A549 (cell line): Measurements from ENCODE around the gene HOXC6.

ENCODE experiments used
- CHD4 ChIP-seq: fragments of 200-600 bp; sonication (generic); IDR thresholded peaks from 2 replicates; pipeline ENCODE4 v1.6.1; 2016; ENCODE audit warnings: antibody characterized with exemption, mild to moderate bottlenecking, borderline replicate concordance
- CTCF ChIP-seq: fragments of >200 bp; sonication (Bioruptor Twin); formaldehyde crosslinking; IDR thresholded peaks from 3 replicates; pipeline ENCODE4 v1.5.1; 2016
- EP300 ChIP-seq, 2 experiments: fragments of >200 bp; sonication (Bioruptor Twin); formaldehyde crosslinking; IDR thresholded peaks; 2 replicates in 1 of 2; 3 replicates in 1 of 2; pipeline ENCODE4 v1.6.1; 2016 to 2017
- ESRRA ChIP-seq: fragments of 150-350 bp; IDR thresholded peaks from 2 replicates; pipeline ENCODE4 v1.6.1; 2014; ENCODE audit warnings: mild to moderate bottlenecking, low read length, borderline replicate concordance
- FOSL2 ChIP-seq, 2 experiments: fragments of 450-650 bp in 1 of 2; fragments of >200 bp in 1 of 2; sonication (Bioruptor Twin) in 1 of 2; formaldehyde crosslinking; IDR thresholded peaks; 2 replicates each; pipeline versions ENCODE4 v1.5.0 to v1.6.1; 2016 to 2020; ENCODE audit warnings: mild to moderate bottlenecking in 1 of 2, moderate library complexity in 1 of 2
- HDAC2 ChIP-seq: fragments of 200-600 bp; sonication (generic); IDR thresholded peaks from 2 replicates; pipeline ENCODE4 v1.6.1; 2016
- MYC ChIP-seq: IDR thresholded peaks from 2 replicates; pipeline ENCODE4 v1.6.1; 2012; ENCODE audit warnings: mild to moderate bottlenecking, inconsistent platforms, low read length, improper control_type of control experiment, borderline replicate concordance
- NFE2L2 ChIP-seq: fragments of 150-350 bp; conservative IDR thresholded peaks from 2 replicates; pipeline ENCODE4 v1.6.1; 2014; ENCODE audit warnings: low read length
- POLR2A ChIP-seq: IDR thresholded peaks from 2 replicates; pipeline ENCODE4 v1.6.1; 2012; ENCODE audit warnings: mild to moderate bottlenecking, low read length
- SREBF2 ChIP-seq: fragments of 450-650 bp; IDR thresholded peaks from 2 replicates; pipeline ENCODE4 v1.6.1; 2014; ENCODE audit warnings: mild to moderate bottlenecking, moderate library complexity
- TP53 ChIP-seq: fragments of 250-450 bp; sonication (Bioruptor Pico); IDR thresholded peaks from 2 replicates; pipeline ENCODE4 v1.5.0; 2021; ENCODE audit warnings: mild to moderate bottlenecking, moderate library complexity
- USF2 ChIP-seq: fragments of 450-650 bp; IDR thresholded peaks from 2 replicates; pipeline ENCODE4 v1.6.1; 2014; ENCODE audit warnings: antibody characterized with exemption

GRCh38 chr12:53999559-54000115, 28.6 kb upstream of the HOXC6 start:
- TF ChIP-seq CTCF: no peak
- no peak for TF ChIP-seq EP300 (IDR thresholded peaks at IDR 0.05)
- TF ChIP-seq USF2: peak; percentile 94
- no peak for TF ChIP-seq POLR2A
- no peak for TF ChIP-seq MYC
- TF ChIP-seq ESRRA: no peak
- no peak for TF ChIP-seq FOSL2 (IDR thresholded peaks at IDR 0.05)
- no peak for TF ChIP-seq FOSL2 (CRISPR knock-in tag; IDR thresholded peaks at IDR 0.05)
- TF ChIP-seq HDAC2: no peak
- no peak for TF ChIP-seq CHD4
- no peak for TF ChIP-seq NFE2L2
- no peak for TF ChIP-seq SREBF2
- TF ChIP-seq TP53: no peak
